Endothelial cell of umbilical vein (primary cell): ENCODE data around the gene TRAPPC2L.

ENCODE experiments used
- CTCF ChIP-seq, 2 donors: IDR thresholded peaks; 1 replicate in 1 of 2; 2 replicates in 1 of 2; pipeline ENCODE4 v1.5.1; 2011; ENCODE audit warnings: low read length in 2 of 2, mild to moderate bottlenecking in 2 of 2, moderate library complexity in 2 of 2, control low read depth in 1 of 2, inconsistent platforms in 1 of 2, low read depth in 1 of 2; ENCODE audit not compliant: insufficient read depth in 1 of 2; ENCODE audit errors: extremely low read depth in 1 of 2
- EZH2 ChIP-seq: IDR thresholded peaks from 2 replicates; pipeline ENCODE4 v1.6.1; 2012; ENCODE audit warnings: borderline replicate concordance, low read depth, mild to moderate bottlenecking, moderate library complexity, low read length, inconsistent platforms; ENCODE audit not compliant: severe bottlenecking
- MAX ChIP-seq: IDR thresholded peaks from 2 replicates; pipeline ENCODE4 v1.6.1; 2011; ENCODE audit not compliant: insufficient read depth, insufficient read length
- POLR2A ChIP-seq: IDR thresholded peaks from 2 replicates; pipeline ENCODE4 v1.6.1; 2012; ENCODE audit warnings: low read depth, mild to moderate bottlenecking, control low read depth, low read length
- POLR2AphosphoS5 ChIP-seq: IDR thresholded peaks from 2 replicates; pipeline ENCODE4 v1.6.1; 2012; ENCODE audit warnings: low read depth, mild to moderate bottlenecking, control low read depth, low read length, moderate library complexity; ENCODE audit not compliant: insufficient read depth

GRCh38 chr16:88875703-88876234 lies 18.8 kb downstream of the TRAPPC2L start:
- TF ChIP-seq EZH2 = no peak
- TF ChIP-seq CTCF (IDR thresholded peaks at IDR 0.05; ENCODE audit: extremely low read depth in 1 of 2, insufficient read depth in 1 of 2, low read depth in 1 of 2, low read length in 2 of 2) = no peak
- no peak for TF ChIP-seq MAX
- TF ChIP-seq POLR2A = no peak
- TF ChIP-seq POLR2AphosphoS5 = no peak
